KMS-11 (cell line): ENCODE data around the gene RASSF8.

Experiments
- H2AFZ ChIP-seq: fragments of 200-600 bp; sonication (generic); 2 replicates; pipeline ENCODE4 v1.6.1; 2016; ENCODE audit warnings: antibody characterized with exemption, mixed run types, low read depth
- H3K27ac ChIP-seq: fragments of 200-600 bp; sonication (generic); 2 replicates; pipeline ENCODE4 v1.6.1; 2016; ENCODE audit warnings: mild to moderate bottlenecking, mixed run types
- H3K27me3 ChIP-seq: fragments of 200-600 bp; sonication (generic); 2 replicates; pipeline ENCODE4 v1.6.1; 2017; ENCODE audit warnings: mild to moderate bottlenecking, low read depth, mixed run types, moderate library complexity; ENCODE audit not compliant: insufficient read depth
- H3K36me3 ChIP-seq: fragments of 200-600 bp; sonication (generic); 2 replicates; pipeline ENCODE4 v1.6.1; 2017; ENCODE audit warnings: mild to moderate bottlenecking, mixed run types; ENCODE audit not compliant: insufficient read depth
- H3K4me1 ChIP-seq: fragments of 200-600 bp; sonication (generic); 2 replicates; pipeline ENCODE4 v1.6.1; 2016; ENCODE audit warnings: mild to moderate bottlenecking, low read depth, mixed run types; ENCODE audit not compliant: poor library complexity, severe bottlenecking
- H3K4me2 ChIP-seq: fragments of 200-600 bp; sonication (generic); 2 replicates; pipeline ENCODE4 v1.7.0; 2016; ENCODE audit warnings: mild to moderate bottlenecking, mixed run types
- H3K4me3 ChIP-seq: fragments of 200-600 bp; sonication (generic); IDR thresholded peaks from 2 replicates; pipeline ENCODE4 v1.6.1; 2017; ENCODE audit warnings: low read depth, low read length, mixed read lengths; ENCODE audit not compliant: insufficient read depth
- H3K79me2 ChIP-seq: fragments of 200-600 bp; sonication (generic); 2 replicates; pipeline ENCODE4 v1.6.1; 2016; ENCODE audit warnings: low read depth, mixed run types; ENCODE audit not compliant: insufficient read depth
- H3K9ac ChIP-seq: fragments of 200-600 bp; sonication (generic); 2 replicates; pipeline ENCODE4 v1.6.1; 2016; ENCODE audit warnings: mild to moderate bottlenecking, mixed run types
- H4K20me1 ChIP-seq: fragments of 200-600 bp; sonication (generic); 2 replicates; pipeline ENCODE4 v1.6.1; 2016; ENCODE audit warnings: mild to moderate bottlenecking, mixed run types; ENCODE audit not compliant: insufficient read depth
- TF ChIP-seq, protein P1 (sequence below): fragments of 200-600 bp; sonication (generic); conservative IDR thresholded peaks from 2 replicates; pipeline ENCODE4 v1.6.1; 2017; ENCODE audit warnings: low read depth, mild to moderate bottlenecking, antibody characterized with exemption, low read length, moderate library complexity, mixed read lengths

RASSF8 gene

DNA sequence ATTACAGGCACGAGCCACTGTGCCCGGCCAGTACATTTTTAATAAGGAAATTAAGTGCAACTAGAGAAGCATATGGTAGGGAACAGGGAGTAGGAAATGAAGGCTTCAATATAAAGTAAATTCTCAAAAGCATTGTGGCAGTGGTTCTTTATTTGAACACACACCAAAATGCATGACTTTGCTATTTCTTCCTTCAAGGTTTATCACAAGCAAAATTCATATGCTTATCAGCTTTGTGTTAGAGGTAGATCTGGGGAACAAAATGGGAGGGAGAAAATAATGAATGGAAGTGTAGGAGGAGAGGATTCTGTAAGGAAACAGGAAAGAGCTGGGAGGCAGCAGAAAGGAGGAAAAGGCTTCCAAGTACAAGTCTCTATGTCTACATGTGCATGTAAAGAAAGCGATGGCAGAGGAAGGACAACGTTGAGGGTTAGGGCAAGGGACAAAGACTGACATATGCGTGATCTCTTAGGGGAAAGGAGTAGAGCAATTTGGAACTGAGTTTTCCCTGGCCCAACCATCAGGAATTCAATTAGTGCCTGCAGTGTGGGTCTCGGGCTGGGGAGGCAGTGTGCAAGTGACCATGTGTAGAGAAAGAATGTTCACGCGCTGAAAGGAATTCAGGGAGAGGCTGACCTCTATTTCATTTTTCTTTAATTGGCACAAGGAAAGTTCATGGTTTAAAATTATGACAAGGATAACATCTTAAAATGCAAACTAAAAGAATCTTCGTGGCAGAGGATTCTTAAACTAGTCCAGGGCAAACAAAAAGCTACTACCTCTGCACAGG is 22.9 kb upstream of the RASSF8 start:
- no peak overlapping the region for H3K4me2 ChIP-seq
- H3K4me3 ChIP-seq: no peak overlapping the region
- TF ChIP-seq, protein P1, sequence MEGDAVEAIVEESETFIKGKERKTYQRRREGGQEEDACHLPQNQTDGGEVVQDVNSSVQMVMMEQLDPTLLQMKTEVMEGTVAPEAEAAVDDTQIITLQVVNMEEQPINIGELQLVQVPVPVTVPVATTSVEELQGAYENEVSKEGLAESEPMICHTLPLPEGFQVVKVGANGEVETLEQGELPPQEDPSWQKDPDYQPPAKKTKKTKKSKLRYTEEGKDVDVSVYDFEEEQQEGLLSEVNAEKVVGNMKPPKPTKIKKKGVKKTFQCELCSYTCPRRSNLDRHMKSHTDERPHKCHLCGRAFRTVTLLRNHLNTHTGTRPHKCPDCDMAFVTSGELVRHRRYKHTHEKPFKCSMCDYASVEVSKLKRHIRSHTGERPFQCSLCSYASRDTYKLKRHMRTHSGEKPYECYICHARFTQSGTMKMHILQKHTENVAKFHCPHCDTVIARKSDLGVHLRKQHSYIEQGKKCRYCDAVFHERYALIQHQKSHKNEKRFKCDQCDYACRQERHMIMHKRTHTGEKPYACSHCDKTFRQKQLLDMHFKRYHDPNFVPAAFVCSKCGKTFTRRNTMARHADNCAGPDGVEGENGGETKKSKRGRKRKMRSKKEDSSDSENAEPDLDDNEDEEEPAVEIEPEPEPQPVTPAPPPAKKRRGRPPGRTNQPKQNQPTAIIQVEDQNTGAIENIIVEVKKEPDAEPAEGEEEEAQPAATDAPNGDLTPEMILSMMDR: no peak
- H3K4me1 ChIP-seq: no peaks in the 10 kb centered on the region
- H4K20me1 ChIP-seq: no peaks in the 10 kb centered on the region
- H3K36me3 ChIP-seq: no peaks in the 10 kb centered on the region
- no peak overlapping the region for H3K9ac ChIP-seq
- no peaks in the 10 kb centered on the region for H3K79me2 ChIP-seq
- no peak overlapping the region for H3K27ac ChIP-seq
- H2AFZ ChIP-seq: no peak overlapping the region
- H3K27me3 ChIP-seq: no peaks in the 10 kb centered on the region

DNA sequence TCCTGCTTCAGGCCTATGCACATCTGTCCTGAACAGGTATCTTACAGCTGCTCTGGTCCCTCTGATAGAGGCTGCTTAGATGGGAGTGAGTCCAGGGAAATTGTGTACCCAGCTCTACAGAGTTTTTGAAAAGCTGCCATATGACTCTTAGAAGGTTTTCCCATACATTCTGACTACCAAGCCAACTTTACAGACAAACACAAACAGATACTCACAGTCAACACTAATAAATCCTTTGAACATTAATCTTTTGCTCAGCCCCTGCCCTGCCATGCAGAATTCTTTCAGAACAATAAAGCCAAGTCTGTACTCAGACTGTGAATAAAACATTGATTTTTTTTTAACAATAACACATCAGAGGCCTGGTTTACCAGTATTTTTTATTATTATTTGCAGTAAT is 21.4 kb upstream of the RASSF8 start:
- Histone ChIP-seq H3K4me2 (no peak overlapping the region), H3K36me3 (no peaks in the 10 kb centered on the region), H3K4me3 (no peak overlapping the region), H3K9ac (no peak overlapping the region), H3K79me2 (no peaks in the 10 kb centered on the region), H3K27ac (no peak overlapping the region), H3K27me3 (no peaks in the 10 kb centered on the region), H4K20me1 (no peaks in the 10 kb centered on the region), H2AFZ (no peak overlapping the region), H3K4me1 (no peaks in the 10 kb centered on the region)
- TF ChIP-seq, protein P1: no peak

DNA sequence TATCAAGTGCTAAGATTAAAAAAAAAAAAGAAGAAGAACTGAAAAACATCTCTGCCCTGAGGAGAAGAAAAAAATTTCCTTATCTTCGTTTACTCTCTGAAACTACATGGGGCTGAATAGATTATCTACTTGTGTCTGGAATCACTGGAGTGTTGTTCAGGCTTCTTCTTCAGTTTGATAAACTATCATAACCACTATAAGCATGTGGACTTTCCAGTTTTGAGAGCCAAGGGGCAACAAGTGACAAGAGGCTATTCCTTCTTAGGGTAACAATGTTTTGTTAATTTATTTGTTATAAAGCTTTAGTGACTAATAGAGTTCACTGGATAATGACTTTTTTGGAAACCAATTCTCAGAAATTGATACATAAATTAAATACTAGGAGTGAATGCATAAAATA is 19.9 kb upstream of the RASSF8 start:
- Histone ChIP-seq H3K36me3 (no peaks in the 10 kb centered on the region), H4K20me1 (no peaks in the 10 kb centered on the region), H3K79me2 (no peaks in the 10 kb centered on the region), H3K27me3 (no peaks in the 10 kb centered on the region), H3K4me2 (no peak overlapping the region), H2AFZ (no peak overlapping the region), H3K4me3 (no peak overlapping the region), H3K4me1 (no peaks in the 10 kb centered on the region), H3K27ac (no peak overlapping the region), H3K9ac (no peak overlapping the region)
- TF ChIP-seq, protein P1: no peak

DNA sequence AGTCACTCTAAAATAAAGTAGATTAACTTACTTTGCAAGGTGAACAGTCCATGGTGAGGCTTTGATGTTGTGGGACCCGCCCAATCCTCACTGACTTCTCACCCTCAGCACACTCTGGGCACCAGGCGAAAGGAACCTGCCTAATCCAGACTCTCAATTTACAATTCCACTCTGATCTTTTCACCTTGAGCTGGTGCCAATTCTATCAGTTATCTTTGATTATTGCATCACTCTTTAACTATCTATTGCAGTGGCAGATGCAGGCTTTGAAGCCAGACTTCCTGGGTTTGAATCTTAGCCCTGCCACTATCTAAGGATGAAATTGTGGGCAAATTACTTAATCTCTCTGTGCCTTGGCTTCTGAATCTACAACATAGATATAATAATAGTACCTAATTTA is 18.9 kb upstream of the RASSF8 start:
- TF ChIP-seq, protein P1: no peak
- Histone ChIP-seq H3K27me3 (no peaks in the 10 kb centered on the region), H3K9ac (no peak overlapping the region), H3K4me3 (no peak overlapping the region), H3K27ac (no peak overlapping the region), H3K79me2 (no peaks in the 10 kb centered on the region), H3K36me3 (no peaks in the 10 kb centered on the region), H3K4me1 (no peaks in the 10 kb centered on the region), H4K20me1 (no peaks in the 10 kb centered on the region), H3K4me2 (no peak overlapping the region), H2AFZ (no peak overlapping the region)
